Endometrium (tissue), 2 donors: Measurements from ENCODE around the gene TLR8.
"Not testable (repeated sequence)": the region's sequence is repeated elsewhere in the genome, so short reads cannot be mapped to it uniquely, and the experiment has no call there.

ENCODE experiments used
- FAIRE-seq: peaks from 2 replicates; lab custom pipeline; 2012; peaks lifted over from hg19 to GRCh38; lab: Jason Lieb, UNC
- donor health status: control.
- donor health status: control.

The TLR8 gene

DNA sequence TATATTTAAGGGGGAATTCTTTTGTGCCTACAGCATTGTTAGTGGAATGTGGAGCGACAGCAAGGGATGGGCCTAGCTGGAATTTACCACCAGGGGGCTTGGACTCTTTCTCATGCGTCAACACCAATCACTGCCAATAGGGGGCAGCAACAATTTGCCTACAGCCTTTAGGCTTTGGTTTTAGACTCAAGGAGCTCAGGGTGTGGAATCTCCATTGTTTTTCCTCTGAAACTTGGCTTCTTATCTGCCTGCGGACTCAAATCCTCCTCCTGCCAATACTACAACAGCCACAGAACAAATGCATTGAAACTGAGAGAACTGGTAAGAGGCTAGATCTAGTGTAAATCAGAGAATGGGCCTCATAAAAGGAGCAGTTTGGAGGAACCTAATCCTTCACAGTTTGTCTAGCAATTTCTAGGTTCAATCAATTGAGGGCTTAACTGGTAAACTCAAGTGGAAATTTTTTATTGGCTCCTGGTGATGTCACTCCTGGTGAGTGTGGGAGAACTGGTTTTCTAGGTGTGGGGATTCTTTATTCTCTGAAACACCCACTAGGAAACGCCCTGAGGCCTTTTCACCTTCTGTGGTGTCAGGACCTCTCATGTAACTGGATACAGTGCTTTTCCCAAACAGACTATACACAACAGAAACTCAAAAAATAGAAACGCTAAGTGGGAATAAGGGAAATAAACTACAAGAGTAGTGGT, 40.6 kb downstream of the TLR8 start:
- no peak for FAIRE-seq

- no peak for FAIRE-seq
These were observed 41.3 kb downstream of the TLR8 start for GRCh38 chrX:12947545-12948235.

- FAIRE-seq: no peak
These were observed 42.1 kb downstream of the TLR8 start for GRCh38 chrX:12948495-12948894.

- FAIRE-seq: no peak
These were observed 42.9 kb downstream of the TLR8 start for GRCh38 chrX:12949205-12949926.

DNA sequence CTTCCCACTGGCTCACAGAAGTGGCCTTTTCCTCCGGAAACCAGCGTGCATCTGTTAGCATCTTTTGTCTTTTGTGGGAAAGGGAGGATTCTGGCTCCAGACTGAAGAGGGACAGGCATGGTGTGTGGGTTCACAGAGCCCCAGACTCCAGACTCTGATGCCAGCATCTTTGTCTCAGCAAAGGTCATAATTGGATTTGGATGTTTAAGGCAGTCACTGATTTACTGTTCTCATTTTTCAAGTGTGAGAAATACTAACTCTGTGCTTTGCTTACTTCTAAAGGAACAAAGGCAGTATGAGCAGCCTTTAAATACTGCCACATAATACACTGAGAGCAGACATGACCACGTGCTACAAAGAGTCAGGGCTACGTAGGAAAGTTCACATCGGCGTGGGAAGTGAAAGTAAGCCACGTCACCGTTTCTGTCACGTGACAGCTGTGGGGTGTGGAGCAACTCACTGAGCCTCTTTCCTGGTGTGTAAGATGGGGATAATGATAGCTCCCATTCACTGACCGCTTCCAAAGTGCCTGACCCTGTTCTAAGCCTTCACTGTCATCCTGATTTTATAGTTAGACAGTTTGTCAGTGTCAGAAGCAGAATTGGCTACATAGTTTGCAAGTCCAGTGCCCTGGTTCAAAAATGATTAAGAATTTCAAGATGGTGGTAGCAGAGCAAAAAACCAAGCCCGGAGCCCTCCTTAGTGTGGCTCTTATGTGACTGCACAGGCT, 43.7 kb downstream of the TLR8 start:
- no peak for FAIRE-seq

GRCh38 chrX:12950851-12951594, 44.6 kb downstream of the TLR8 start:
- no peak for FAIRE-seq

DNA sequence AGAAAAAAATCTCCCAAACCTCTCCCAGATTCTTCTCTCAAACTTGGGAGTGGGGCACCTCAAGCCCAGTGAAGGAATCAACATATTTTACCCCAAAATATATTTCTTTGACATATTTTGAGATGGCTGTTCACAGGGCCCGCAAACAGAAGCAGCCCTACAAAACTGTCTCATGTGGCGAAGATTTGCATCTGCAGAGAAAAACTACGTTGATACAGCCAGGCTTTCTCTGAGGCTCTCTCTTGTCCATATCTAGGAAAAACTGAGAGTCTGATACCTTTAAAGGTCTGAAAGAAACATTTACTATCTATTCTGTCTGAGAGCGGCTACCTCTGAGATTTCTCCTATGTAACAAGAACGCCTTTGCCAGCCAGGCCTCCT, 45.2 kb downstream of the TLR8 start:
- FAIRE-seq: no peak

- no peak for FAIRE-seq
These were observed 47.0 kb downstream of the TLR8 start for GRCh38 chrX:12953420-12953819.

DNA sequence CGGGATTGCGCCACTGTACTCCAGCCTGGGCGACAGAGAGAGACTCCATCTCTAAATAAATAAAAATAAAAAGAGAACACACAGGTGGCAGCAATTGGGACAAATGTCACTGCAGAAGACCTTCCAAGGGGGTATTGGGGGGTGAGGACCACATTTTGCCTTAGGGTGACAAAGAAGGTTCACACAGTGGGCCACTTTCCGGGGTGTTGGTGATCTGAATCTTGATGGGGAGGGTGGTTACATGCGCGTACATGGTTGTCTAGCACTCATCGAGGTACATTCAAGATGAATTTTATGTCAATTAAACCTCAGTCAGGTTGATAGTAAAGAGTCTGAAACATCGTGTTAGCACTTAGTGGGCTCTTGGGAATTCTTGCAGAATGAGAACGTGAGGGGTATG, 48.0 kb downstream of the TLR8 start:
- no peak for FAIRE-seq

GRCh38 chrX:12954981-12955380, 48.6 kb downstream of the TLR8 start:
- no peak for FAIRE-seq

GRCh38 chrX:12955882-12956703, 49.7 kb downstream of the TLR8 start:
- no peak for FAIRE-seq

DNA sequence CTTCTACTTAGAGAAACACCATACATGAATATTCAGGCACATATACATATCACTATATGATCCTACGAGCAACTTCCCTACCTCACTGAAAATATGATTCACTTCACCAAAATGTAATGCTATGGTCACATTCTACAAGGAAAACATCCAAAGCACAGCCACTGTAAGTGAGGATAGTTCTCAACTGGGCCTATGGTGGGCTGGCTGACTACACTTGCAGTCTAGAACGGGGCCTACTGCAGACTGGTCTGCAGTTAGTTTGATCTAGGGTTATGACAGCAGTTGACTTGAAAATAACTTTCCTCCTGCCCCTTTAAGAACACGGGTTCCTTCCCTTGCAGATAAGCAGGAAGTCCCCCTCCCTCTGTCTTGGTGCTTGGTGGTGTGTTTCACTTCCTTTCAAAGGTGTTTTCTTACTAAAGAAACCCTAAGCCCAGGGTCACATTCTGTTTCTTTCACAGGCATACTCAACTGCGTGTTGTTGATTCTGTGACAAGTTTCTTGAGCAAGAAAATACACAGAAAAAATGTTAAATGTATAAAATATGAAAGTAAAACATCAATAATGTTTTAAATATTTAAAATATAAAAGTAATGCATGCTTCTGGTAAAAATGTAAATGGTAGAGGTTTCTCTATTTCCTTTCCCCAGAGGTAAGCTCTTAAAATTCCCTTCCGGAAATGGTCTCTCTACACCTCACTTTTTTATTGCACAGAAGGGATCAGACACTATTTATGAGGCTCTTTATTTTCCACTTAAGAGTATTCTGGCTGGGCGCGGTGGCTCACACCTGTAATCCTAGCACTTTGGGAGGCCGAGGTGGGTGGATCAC, 50.5 kb downstream of the TLR8 start:
- FAIRE-seq: no peak

- FAIRE-seq: no peak
These were observed 51.6 kb downstream of the TLR8 start for GRCh38 chrX:12958059-12958458.

DNA sequence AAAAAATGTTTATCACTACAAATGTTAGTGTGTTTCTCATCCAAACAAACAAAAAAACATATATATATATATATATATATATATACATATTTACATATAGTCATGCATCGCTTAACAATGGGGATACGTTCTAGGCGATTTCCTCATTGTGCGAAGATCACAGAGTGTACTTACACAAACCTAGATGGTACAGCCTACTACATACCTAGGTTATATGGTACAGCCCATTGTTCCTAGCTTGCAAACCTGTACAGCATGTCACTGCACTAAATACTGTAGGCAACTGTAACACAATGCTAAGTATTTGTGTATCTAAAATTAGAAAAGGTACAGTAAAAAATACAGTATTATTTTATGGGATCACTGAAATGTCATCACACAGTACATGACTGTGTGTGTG, 52.0 kb downstream of the TLR8 start:
- no peak for FAIRE-seq

DNA sequence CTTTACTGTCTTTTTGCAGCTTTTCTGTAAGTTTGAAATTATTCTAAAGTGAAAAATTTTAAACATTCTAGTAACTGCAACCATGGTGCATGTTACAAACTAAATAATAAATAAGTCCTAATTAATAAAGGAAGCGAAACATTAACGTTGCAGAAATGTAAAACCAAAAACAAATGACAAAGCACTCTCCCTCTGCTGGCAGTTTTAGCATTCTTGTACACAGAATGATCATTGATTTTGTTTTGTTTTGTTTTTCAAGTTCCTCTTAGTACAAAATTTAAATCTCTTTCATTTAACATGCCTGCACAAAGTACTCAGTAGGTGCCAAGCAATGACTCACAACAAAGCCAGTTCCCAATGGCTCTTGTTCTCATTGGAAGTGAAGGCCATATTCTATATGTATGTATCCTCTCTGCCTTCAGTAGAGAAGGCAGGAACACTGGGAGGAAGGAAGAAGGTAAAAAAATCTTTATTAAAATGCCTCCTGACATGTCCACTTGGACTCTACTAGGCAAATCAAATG, 54.8 kb downstream of the TLR8 start:
- FAIRE-seq: no peak

DNA sequence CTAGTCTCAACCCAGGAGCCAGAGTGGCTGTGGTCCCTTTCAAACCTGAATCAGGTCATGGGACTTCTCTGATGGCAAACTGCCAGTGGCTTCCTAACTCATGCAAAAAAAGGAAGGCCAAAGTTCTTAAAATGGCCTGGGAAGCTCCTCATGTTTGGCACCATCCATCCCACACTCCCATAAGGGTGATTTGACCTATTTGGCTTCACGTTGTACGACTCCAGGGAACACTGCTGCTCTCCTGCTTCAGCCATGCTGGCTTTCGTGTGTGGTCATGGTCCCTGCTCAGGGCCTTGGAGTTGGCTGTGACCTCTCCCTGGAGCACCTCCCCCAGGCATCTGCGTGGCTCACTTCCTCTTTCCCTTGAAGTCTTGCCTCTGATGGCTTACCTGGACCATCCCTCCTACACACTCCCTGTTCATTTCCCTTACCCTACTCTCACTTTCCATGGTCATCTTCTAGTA, 55.7 kb downstream of the TLR8 start:
- FAIRE-seq: no peak

- FAIRE-seq: not testable (repeated sequence)
These were observed 56.9 kb downstream of the TLR8 start for GRCh38 chrX:12963210-12963850.

DNA sequence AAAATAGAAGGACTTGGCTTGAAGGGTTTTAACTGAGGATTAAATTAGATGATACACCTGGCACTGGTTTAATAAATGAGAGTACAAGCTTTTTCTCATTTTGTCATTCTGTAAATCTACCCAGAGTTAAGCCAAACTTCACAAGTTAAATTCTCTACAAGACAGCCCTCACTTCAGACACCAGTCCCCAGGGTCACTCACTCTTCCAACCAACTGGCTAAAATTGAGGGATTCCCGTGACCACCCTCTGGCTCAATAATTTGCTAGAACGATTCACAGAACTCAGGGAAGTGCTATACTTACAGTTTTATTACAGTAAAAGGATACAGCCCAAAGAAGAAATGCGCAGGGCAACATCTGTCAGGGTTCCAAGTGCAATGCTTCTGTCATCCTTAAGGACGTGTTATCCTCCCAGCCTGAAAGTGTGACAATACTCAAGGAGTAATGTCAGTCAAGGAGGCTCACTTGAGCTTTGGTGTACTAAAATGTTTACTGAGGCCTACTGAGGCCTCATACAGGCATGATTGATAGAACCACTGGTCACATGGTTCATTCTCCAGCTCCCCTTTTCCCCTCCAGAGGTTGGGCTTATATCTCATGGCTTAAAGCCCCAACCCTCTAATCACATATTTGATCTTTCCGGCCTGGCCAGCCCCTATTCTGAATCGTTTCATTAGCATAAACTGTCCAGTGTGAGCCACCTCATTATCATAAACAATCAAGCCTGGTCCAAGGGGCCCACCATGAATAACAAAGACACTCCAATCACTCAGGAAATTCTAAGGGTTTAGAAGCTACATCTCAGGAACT, 58.9 kb downstream of the TLR8 start:
- FAIRE-seq: no peak
